Stomach smooth muscle (tissue), 2 donors: Measurements from ENCODE around the gene SPN.
"Not testable (repeated sequence)": the region's sequence is repeated elsewhere in the genome, so short reads cannot be mapped to it uniquely, and the experiment has no call there.

Source experiments
- H3K27ac ChIP-seq: one replicate; pipeline ENCODE4 v1.7.0; 2013; ENCODE audit warnings: mild to moderate bottlenecking, low read length, inconsistent platforms
- H3K27me3 ChIP-seq, 2 donors: one replicate each; pipeline ENCODE4 v1.7.0; 2013; ENCODE audit warnings: low read length in 2 of 2; ENCODE audit not compliant: insufficient read depth in 2 of 2, control insufficient read depth in 1 of 2
- H3K36me3 ChIP-seq, 2 donors: one replicate each; pipeline ENCODE4 v1.7.0; 2013; ENCODE audit warnings: low read length in 2 of 2; ENCODE audit not compliant: control insufficient read depth in 2 of 2, insufficient read depth in 2 of 2
- H3K4me1 ChIP-seq: one replicate; pipeline ENCODE4 v1.7.0; 2013; ENCODE audit warnings: low read length; ENCODE audit not compliant: control insufficient read depth, insufficient read depth
- H3K4me3 ChIP-seq, 2 donors: one replicate each; pipeline ENCODE4 v1.7.0; 2013; ENCODE audit warnings: low read length in 2 of 2
- H3K9ac ChIP-seq, 2 donors: one replicate each; pipeline ENCODE4 v1.7.0; 2013; ENCODE audit warnings: low read length in 2 of 2, mild to moderate bottlenecking in 1 of 2
- H3K9me3 ChIP-seq, 2 donors: one replicate each; pipeline ENCODE4 v1.7.0; 2013; ENCODE audit warnings: low read length in 2 of 2; ENCODE audit not compliant: control insufficient read depth in 2 of 2
- donor health status: healthy.
- donor health status: Pancreatic carcinoma.

SPN gene

GRCh38 chr16:29646947-29647346 lies 16.1 kb upstream of the SPN start:
- Histone ChIP-seq H3K9me3 (no peaks in the 10 kb centered on the region), H3K27me3 (no peaks in the 10 kb centered on the region), H3K9ac (no peak overlapping the region), H3K4me1 (no peaks in the 10 kb centered on the region), H3K27ac (no peak overlapping the region), H3K4me3 (no peak overlapping the region), H3K36me3 (no peaks in the 10 kb centered on the region)

- H3K27me3 ChIP-seq = no peaks in the 10 kb centered on the region
- H3K9me3 ChIP-seq = no peaks in the 10 kb centered on the region
- H3K36me3 ChIP-seq = no peaks in the 10 kb centered on the region
- H3K27ac ChIP-seq = no peak overlapping the region
- no peak overlapping the region for H3K4me3 ChIP-seq
- no peak overlapping the region for H3K9ac ChIP-seq
- no peaks in the 10 kb centered on the region for H3K4me1 ChIP-seq
Measured at GRCh38 chr16:29649588-29650494, 13.2 kb upstream of the SPN start.

- no peaks in the 10 kb centered on the region for H3K4me1 ChIP-seq
- H3K9ac ChIP-seq = no peak overlapping the region
- no peak overlapping the region for H3K27ac ChIP-seq
- no peaks in the 10 kb centered on the region for H3K36me3 ChIP-seq
- H3K4me3 ChIP-seq = no peak overlapping the region
- no peaks in the 10 kb centered on the region for H3K27me3 ChIP-seq
- H3K9me3 ChIP-seq = no peaks in the 10 kb centered on the region
Measured at GRCh38 chr16:29650771-29651170, 12.3 kb upstream of the SPN start.

- no peaks in the 10 kb centered on the region for H3K36me3 ChIP-seq
- H3K4me1 ChIP-seq = no peaks in the 10 kb centered on the region
- H3K27ac ChIP-seq = no peak overlapping the region
- H3K4me3 ChIP-seq = no peak overlapping the region
- H3K27me3 ChIP-seq = no peaks in the 10 kb centered on the region
- no peaks in the 10 kb centered on the region for H3K9me3 ChIP-seq
- H3K9ac ChIP-seq = no peak overlapping the region
Measured at GRCh38 chr16:29651774-29652349, 11.2 kb upstream of the SPN start.

DNA sequence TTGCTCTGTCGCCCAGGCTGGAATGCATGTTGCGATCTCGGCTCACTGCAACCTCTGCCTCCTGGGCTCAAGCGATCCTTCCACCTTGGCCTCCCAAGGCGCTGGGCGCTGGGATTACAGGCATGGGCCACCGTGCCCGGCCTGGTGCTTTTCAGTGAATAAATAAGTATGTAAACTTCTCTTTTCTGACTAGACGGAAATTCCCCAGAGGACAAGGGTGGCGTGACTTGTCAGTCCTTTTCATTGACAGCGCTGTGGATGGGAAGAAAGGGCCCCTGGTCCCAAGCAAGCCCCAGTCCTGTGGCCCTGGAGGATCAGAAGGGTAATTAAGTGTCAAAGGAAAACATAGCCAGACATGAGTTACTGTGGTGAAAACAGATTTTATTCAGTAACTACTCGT lies 9.6 kb upstream of the SPN start:
- Histone ChIP-seq H3K27ac (no peak overlapping the region), H3K9me3 (no peaks in the 10 kb centered on the region), H3K9ac (no peak overlapping the region), H3K36me3 (no peaks in the 10 kb centered on the region), H3K27me3 (no peaks in the 10 kb centered on the region), H3K4me1 (no peaks in the 10 kb centered on the region), H3K4me3 (no peak overlapping the region)

DNA sequence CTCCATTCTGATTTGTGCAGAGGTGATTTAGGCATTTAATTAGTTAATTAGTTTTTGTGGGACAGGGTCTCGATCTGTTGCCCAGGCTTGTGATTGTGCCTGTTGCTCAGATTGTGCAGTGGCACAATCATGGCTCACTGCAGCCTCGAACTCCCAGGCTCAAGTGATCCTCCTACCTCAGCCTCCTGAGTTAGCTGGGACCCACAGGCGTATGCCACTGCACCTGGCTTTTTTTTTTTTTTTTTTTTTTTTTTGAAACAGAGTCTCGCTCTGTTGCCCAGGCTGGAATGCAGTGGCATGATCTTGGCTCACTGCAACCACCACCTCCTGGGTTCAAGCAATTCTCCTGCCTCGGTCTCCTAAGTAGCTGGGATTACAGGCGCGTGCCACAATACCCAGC lies 9.2 kb upstream of the SPN start:
- H3K4me1 ChIP-seq, H3K36me3 ChIP-seq, H3K9me3 ChIP-seq, H3K27me3 ChIP-seq, H3K9ac ChIP-seq, H3K27ac ChIP-seq, H3K4me3 ChIP-seq: not testable (repeated sequence)

- Histone ChIP-seq H3K4me1 (no peaks in the 10 kb centered on the region), H3K36me3 (no peaks in the 10 kb centered on the region), H3K27ac (no peak overlapping the region), H3K27me3 (no peaks in the 10 kb centered on the region), H3K4me3 (no peak overlapping the region), H3K9ac (no peak overlapping the region), H3K9me3 (no peaks in the 10 kb centered on the region)
Measured at GRCh38 chr16:29656688-29657523, 6.1 kb upstream of the SPN start.

DNA sequence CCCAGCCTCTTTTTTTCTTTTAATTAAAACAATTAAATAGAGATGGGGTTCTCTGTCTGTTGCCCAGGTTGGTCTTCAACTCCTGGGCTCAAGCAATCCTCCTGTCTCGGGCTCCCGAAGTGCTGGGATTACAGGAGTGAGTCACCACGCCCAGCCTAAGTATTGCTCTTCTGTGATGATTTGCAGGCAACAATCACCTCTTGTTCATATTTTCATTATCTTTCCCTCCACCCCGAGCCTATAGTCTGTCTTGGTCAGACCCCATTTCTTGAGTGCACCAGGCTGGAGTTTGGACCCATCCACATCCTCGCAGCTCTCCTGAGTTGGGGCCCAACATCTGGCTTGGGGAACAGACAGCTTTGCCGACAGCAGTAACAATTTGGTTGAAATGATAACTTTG lies 4.3 kb upstream of the SPN start:
- Histone ChIP-seq H3K27ac (no peak overlapping the region), H3K36me3 (no peaks in the 10 kb centered on the region), H3K9me3 (no peaks in the 10 kb centered on the region), H3K4me1 (no peaks in the 10 kb centered on the region), H3K27me3 (no peaks in the 10 kb centered on the region), H3K9ac (no peak overlapping the region), H3K4me3 (no peak overlapping the region)

- no peaks in the 10 kb centered on the region for H3K9me3 ChIP-seq
- no peak overlapping the region for H3K4me3 ChIP-seq
- H3K4me1 ChIP-seq = no peaks in the 10 kb centered on the region
- H3K36me3 ChIP-seq = no peaks in the 10 kb centered on the region
- no peak overlapping the region for H3K9ac ChIP-seq
- no peak overlapping the region for H3K27ac ChIP-seq
- H3K27me3 ChIP-seq = peaks cover 5 to 9% of the 10 kb centered on the region in 2 donors
Measured at GRCh38 chr16:29662000-29662728, 883 bp upstream of the SPN start.

- no peak overlapping the region for H3K27ac ChIP-seq
- no peaks in the 10 kb centered on the region for H3K36me3 ChIP-seq
- H3K9ac ChIP-seq = no peak overlapping the region
- no peak overlapping the region for H3K4me3 ChIP-seq
- peaks cover 5 to 9% of the 10 kb centered on the region in 2 donors for H3K27me3 ChIP-seq
- H3K9me3 ChIP-seq = no peaks in the 10 kb centered on the region
- no peaks in the 10 kb centered on the region for H3K4me1 ChIP-seq
Measured at GRCh38 chr16:29662729-29663015, 375 bp upstream of the SPN start.
